Loucy (cell line): ENCODE data around the gene LPCAT2.

Experiments
- H2AFZ ChIP-seq: fragments of 200-600 bp; sonication (generic); 2 replicates; pipeline ENCODE4 v1.6.0; 2016; ENCODE audit warnings: antibody characterized with exemption, mild to moderate bottlenecking, low read length, moderate library complexity
- H3F3A ChIP-seq: fragments of 200-600 bp; 2 replicates; pipeline ENCODE4 v1.6.0; 2016; ENCODE audit warnings: antibody characterized with exemption, low read depth, mild to moderate bottlenecking
- H3K27me3 ChIP-seq: fragments of 200-600 bp; sonication (generic); 2 replicates; pipeline ENCODE4 v1.6.1; 2014; ENCODE audit warnings: low read length, mild to moderate bottlenecking; ENCODE audit not compliant: insufficient read depth, poor library complexity, severe bottlenecking
- H3K36me3 ChIP-seq: fragments of 200-600 bp; sonication (generic); 2 replicates; pipeline ENCODE4 v1.6.1; 2016; ENCODE audit warnings: low read length; ENCODE audit not compliant: insufficient read depth
- H3K4me1 ChIP-seq: fragments of 200-600 bp; sonication (generic); 2 replicates; pipeline ENCODE4 v1.5.1; 2014; ENCODE audit warnings: low read length, mild to moderate bottlenecking; ENCODE audit not compliant: insufficient read depth, poor library complexity, severe bottlenecking
- H3K4me2 ChIP-seq: fragments of 200-600 bp; sonication (generic); 2 replicates; pipeline ENCODE4 v1.6.0; 2014; ENCODE audit warnings: antibody characterized with exemption, low read length, low read depth, mild to moderate bottlenecking; ENCODE audit not compliant: poor library complexity, severe bottlenecking
- H3K4me3 ChIP-seq: fragments of 200-600 bp; sonication (generic); 2 replicates; pipeline ENCODE4 v1.5.1; 2014; ENCODE audit warnings: low read length, mild to moderate bottlenecking, mixed read lengths; ENCODE audit not compliant: poor library complexity, severe bottlenecking
- H3K79me2 ChIP-seq: fragments of 200-600 bp; sonication (generic); 2 replicates; pipeline ENCODE4 v1.6.1; 2014; ENCODE audit warnings: low read length; ENCODE audit not compliant: insufficient read depth
- H3K9ac ChIP-seq: fragments of 200-600 bp; sonication (generic); 2 replicates; pipeline ENCODE4 v1.6.0; 2014; ENCODE audit warnings: mild to moderate bottlenecking, low read depth, low read length, moderate library complexity; ENCODE audit not compliant: poor library complexity, severe bottlenecking
- H3K9me2 ChIP-seq: fragments of 200-600 bp; sonication (generic); replicated peaks from 2 replicates; pipeline ENCODE4 v1.6.1; 2016; ENCODE audit warnings: low read depth, low read length, mixed read lengths
- H3K9me3 ChIP-seq: fragments of 200-600 bp; sonication (generic); 2 replicates; pipeline ENCODE4 v1.6.1; 2014; ENCODE audit warnings: mild to moderate bottlenecking, antibody characterized with exemption, low read length, low read depth; ENCODE audit not compliant: insufficient read depth
- H4K20me1 ChIP-seq: fragments of 200-600 bp; sonication (generic); 2 replicates; pipeline ENCODE4 v1.6.0; 2014; ENCODE audit warnings: antibody characterized with exemption, low read length, mild to moderate bottlenecking; ENCODE audit not compliant: insufficient read depth, poor library complexity, severe bottlenecking
- EZH2phosphoT487 ChIP-seq: fragments of 200-600 bp; IDR thresholded peaks from 2 replicates; pipeline ENCODE4 v1.6.1; 2018; ENCODE audit warnings: antibody characterized with exemption, mild to moderate bottlenecking, moderate library complexity, borderline replicate concordance
- TF ChIP-seq, protein P1 (sequence below): fragments of 200-600 bp; sonication (generic); conservative IDR thresholded peaks from 2 replicates; pipeline ENCODE4 v1.5.1; 2014; ENCODE audit warnings: mild to moderate bottlenecking, antibody characterized with exemption, low read length

LPCAT2 gene

DNA sequence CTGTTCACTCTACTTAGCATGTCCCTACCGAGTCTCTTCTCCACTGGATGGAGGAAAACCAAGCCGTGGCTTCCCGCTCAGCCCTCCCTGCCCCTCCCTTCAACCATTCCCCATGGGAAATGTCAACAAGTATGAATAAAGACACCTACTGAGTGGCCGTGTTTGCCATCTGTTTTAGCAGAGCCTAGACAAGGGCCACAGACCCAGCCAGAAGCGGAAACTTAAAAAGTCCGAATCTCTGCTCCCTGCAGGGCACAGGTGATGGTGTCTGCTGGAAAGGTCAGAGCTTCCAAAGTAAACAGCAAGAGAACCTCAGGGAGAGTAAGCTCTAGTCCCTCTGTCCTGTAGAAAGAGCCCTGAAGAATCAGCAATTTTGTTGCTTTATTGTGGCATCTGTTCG, 2.8 kb upstream of the LPCAT2 start:
- H2AFZ ChIP-seq, result no peak overlapping the region
- H3K27me3 ChIP-seq, result no peaks in the 10 kb centered on the region
- no peaks in the 10 kb centered on the region for H3K36me3 ChIP-seq
- H3K9ac ChIP-seq, result no peak overlapping the region
- no peaks in the 10 kb centered on the region for H3F3A ChIP-seq
- H3K4me3 ChIP-seq, result no peak overlapping the region
- no peaks in the 10 kb centered on the region for H4K20me1 ChIP-seq
- no peaks in the 10 kb centered on the region for H3K9me3 ChIP-seq
- H3K4me1 ChIP-seq, result peaks cover 28% of the 10 kb centered on the region
- no peak for TF ChIP-seq EZH2phosphoT487
- TF ChIP-seq, protein P1, sequence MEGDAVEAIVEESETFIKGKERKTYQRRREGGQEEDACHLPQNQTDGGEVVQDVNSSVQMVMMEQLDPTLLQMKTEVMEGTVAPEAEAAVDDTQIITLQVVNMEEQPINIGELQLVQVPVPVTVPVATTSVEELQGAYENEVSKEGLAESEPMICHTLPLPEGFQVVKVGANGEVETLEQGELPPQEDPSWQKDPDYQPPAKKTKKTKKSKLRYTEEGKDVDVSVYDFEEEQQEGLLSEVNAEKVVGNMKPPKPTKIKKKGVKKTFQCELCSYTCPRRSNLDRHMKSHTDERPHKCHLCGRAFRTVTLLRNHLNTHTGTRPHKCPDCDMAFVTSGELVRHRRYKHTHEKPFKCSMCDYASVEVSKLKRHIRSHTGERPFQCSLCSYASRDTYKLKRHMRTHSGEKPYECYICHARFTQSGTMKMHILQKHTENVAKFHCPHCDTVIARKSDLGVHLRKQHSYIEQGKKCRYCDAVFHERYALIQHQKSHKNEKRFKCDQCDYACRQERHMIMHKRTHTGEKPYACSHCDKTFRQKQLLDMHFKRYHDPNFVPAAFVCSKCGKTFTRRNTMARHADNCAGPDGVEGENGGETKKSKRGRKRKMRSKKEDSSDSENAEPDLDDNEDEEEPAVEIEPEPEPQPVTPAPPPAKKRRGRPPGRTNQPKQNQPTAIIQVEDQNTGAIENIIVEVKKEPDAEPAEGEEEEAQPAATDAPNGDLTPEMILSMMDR, result no peak
- H3K4me2 ChIP-seq, result no peak overlapping the region
- H3K9me2 ChIP-seq, result no peaks in the 10 kb centered on the region
- H3K79me2 ChIP-seq, result no peaks in the 10 kb centered on the region

DNA sequence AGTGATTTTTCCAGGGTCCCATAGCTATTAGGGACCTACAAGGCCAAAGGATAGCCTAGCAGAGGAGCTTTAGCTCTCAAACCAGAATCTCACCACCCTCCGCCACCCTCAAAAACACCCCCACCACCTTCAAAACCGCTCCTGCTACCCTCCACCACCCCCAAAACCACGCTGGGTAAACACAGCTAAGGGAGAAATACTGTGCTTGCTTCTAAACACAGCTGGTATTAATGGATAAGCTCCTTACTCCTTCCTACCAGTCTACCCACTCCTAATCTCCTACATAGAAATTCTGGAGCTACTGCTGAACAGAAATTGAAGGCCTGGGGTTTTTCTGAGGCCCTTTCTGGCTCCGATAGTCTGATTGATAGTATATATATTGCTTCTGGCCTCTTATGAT, 2.2 kb upstream of the LPCAT2 start:
- Histone ChIP-seq H3K79me2 (no peaks in the 10 kb centered on the region), H3K27me3 (no peaks in the 10 kb centered on the region), H3K9me2 (no peaks in the 10 kb centered on the region), H3K4me1 (peaks cover 28% of the 10 kb centered on the region), H3F3A (no peaks in the 10 kb centered on the region), H3K4me2 (no peak overlapping the region), H3K9me3 (no peaks in the 10 kb centered on the region), H3K36me3 (no peaks in the 10 kb centered on the region), H2AFZ (no peak overlapping the region), H3K4me3 (no peak overlapping the region), H3K9ac (no peak overlapping the region), H4K20me1 (no peaks in the 10 kb centered on the region)
- no peak for TF ChIP-seq EZH2phosphoT487
- TF ChIP-seq, protein P1, result no peak

DNA sequence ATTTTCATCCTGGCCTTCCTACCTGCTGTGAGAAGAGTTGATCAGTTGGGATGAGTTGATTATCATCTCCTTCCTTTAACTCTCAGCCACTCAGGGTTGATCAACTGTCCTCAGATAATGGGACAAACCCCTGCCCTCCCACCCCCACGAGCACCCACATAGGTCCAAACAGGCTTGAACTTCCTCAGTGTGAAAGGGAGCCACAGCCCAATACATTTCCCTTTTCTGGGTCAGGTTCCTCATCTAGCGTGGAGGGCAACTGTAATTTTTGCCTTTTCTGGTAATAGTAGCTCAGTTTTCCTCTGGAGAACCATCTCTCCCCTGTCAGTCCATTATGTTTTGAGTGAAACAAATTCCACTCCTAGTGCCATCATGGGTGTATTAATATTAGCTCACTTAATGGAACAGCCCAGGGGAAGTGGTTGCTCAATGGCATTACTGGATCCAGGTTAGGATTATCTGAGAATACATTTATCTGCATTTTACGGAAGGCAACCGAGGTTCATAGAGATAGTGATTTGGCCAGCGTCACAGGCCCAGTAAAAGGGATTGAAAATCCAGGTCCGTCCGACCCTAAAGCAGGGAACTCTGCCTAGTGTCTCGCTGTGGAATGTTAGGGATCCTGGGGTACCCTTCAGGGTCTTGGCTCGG, 476 bp upstream of the LPCAT2 start:
- Histone ChIP-seq H3K4me3 (no peak overlapping the region), H3K36me3 (no peaks in the 10 kb centered on the region), H3F3A (no peaks in the 10 kb centered on the region), H3K4me1 (peaks cover 26% of the 10 kb centered on the region), H3K27me3 (no peaks in the 10 kb centered on the region), H4K20me1 (no peaks in the 10 kb centered on the region), H3K9ac (no peak overlapping the region), H3K9me3 (peaks cover 15% of the 10 kb centered on the region; the same call in 1 of the 2 replicates), H2AFZ (no peak overlapping the region), H3K9me2 (no peaks in the 10 kb centered on the region), H3K79me2 (no peaks in the 10 kb centered on the region), H3K4me2 (no peak overlapping the region)
- TF ChIP-seq, protein P1, result no peak
- no peak for TF ChIP-seq EZH2phosphoT487
